Testis (tissue), 2 donors: ENCODE results near the gene FLAD1.

Source experiments
- POLR2A ChIP-seq: fragments of 450-650 bp; IDR thresholded peaks from one replicate; pipeline ENCODE4 v1.6.1; 2017; ENCODE audit warnings: antibody characterized with exemption, mild to moderate bottlenecking, moderate library complexity
- TF ChIP-seq, protein P1 (sequence below), 3 experiments: fragments of 450-650 bp in 2 of 3; fragments of 200-600 bp in 1 of 3; sonication (generic) in 1 of 3; IDR thresholded peaks; one replicate each; pipeline ENCODE4 v1.5.1; 2016 to 2019; ENCODE audit warnings: antibody characterized with exemption in 3 of 3, mild to moderate bottlenecking in 2 of 3, moderate library complexity in 1 of 3

DNA sequence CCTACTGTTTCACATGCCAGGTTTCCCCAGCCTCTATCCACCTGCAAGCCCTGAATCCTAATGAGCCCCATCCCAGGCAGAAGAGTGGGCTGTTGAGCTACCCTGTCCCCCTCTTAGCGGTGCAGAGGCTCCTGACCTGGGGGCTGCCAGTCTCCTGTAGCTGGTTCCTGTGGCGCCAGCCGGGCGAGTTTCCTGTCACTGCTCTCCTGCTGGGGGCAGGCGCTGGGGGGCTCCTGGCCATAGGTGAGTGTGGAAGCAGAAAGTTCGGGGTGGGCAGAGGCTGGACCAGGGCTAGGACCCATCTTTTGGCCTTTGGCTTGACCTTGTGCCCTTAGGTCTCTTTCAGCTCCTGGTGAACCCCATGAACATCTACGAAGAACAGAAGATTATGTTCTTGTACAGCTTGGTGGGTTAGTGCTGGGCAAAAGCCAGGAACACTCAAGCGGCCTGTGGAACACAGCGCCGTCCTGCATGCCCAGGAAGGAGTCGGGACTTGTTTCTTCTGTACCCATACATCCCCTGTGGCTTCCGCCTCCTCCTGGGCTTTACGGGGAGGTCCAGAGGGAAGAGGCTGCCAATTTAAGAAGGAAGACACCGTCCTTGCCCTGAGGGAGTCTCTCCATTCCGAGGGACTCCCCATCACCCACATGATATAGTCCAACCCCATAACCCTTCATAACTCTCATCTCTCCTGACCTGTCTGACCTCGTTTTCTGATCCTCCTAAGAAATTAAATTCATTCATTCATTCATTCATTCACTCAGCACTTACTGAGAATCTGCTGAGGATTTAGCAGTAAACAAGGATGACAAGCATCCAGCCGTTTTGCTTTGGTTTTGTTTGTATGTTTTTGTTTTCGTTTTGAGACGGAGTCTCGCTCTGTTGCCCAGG lies 51.4 kb downstream of the FLAD1 start:
- TF ChIP-seq, protein P1, sequence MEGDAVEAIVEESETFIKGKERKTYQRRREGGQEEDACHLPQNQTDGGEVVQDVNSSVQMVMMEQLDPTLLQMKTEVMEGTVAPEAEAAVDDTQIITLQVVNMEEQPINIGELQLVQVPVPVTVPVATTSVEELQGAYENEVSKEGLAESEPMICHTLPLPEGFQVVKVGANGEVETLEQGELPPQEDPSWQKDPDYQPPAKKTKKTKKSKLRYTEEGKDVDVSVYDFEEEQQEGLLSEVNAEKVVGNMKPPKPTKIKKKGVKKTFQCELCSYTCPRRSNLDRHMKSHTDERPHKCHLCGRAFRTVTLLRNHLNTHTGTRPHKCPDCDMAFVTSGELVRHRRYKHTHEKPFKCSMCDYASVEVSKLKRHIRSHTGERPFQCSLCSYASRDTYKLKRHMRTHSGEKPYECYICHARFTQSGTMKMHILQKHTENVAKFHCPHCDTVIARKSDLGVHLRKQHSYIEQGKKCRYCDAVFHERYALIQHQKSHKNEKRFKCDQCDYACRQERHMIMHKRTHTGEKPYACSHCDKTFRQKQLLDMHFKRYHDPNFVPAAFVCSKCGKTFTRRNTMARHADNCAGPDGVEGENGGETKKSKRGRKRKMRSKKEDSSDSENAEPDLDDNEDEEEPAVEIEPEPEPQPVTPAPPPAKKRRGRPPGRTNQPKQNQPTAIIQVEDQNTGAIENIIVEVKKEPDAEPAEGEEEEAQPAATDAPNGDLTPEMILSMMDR (IDR thresholded peaks at IDR 0.05): no peak
- TF ChIP-seq POLR2A: no peak
